K562 (cell line): ENCODE measurements around the gene CCAR1. TPM values are rescaled to one million over a fixed set of nuclear protein-coding genes. Genes with fewer than 3 reads are reported as not detected.
A peak's percentile ranks its signal among the peaks of the same experiment; 100 is the strongest.

Experiments
- ATAC-seq: fragments of 200-7000 bp; cut with Tn5 transposase; 3 replicates; pipeline ENCODE4 v1.9.1; 2020; ENCODE audit warnings: moderate library complexity
- BruUV-seq: library from RNA; stranded (reverse); fragments of 400-500 nt; replicated peaks from 2 replicates; lab custom pipeline; 2021; lab: Mats Ljungman, UMichigan
- CTCF ChIA-PET: fragments of 300-600 bp; formaldehyde crosslinking; extraction: SDS; loops from one replicate; lab custom pipeline; 2021; ENCODE audit warnings: low intra/inter-chr PET ratio; lab: Yijun Ruan, JAX
- POLR2A ChIA-PET: fragments of 300-600, 350-650 bp; sonication (Branson Sonifier 250); formaldehyde crosslinking; extraction: SDS; loops from one replicate; lab custom pipeline; 2021; ENCODE audit warnings: antibody characterized with exemption, inconsistent platforms; lab: Yijun Ruan, JAX
- DNase-seq, 4 experiments: peaks; one replicate each; pipeline versions ENCODE4 v3.0.0 to v3.0.0-alpha.2; 2011 to 2018; ENCODE audit warnings: low spot score in 3 of 4, mixed read lengths in 3 of 4; ENCODE audit errors: extremely low read depth in 1 of 4
- FAIRE-seq: peaks from 2 replicates; lab custom pipeline; 2011; peaks lifted over from hg19 to GRCh38; lab: Jason Lieb, UNC
- H2AFZ ChIP-seq: 2 replicates; pipeline ENCODE4 v1.6.0; 2011; ENCODE audit warnings: low read depth, low read length, control low read depth, inconsistent platforms
- H3K27ac ChIP-seq: fragments of 200-600 bp; 3 replicates; pipeline ENCODE4 v1.8.0; 2011; ENCODE audit warnings: low read depth, mild to moderate bottlenecking, control low read depth, inconsistent platforms, low read length, moderate library complexity, mixed read lengths; ENCODE audit errors: extremely low read depth
- H3K27me3 ChIP-seq, 2 experiments: fragments of 300-600 bp in 1 of 2; 2 replicates in 1 of 2; 3 replicates in 1 of 2; pipeline versions ENCODE4 v1.6.0 to v1.8.0; 2011; ENCODE audit warnings: inconsistent platforms in 2 of 2, low read length in 2 of 2, mild to moderate bottlenecking in 1 of 2, mixed read lengths in 1 of 2, moderate library complexity in 1 of 2; ENCODE audit not compliant: control insufficient read depth in 2 of 2, insufficient read depth in 2 of 2
- H3K36me3 ChIP-seq: fragments of 300-600 bp; 3 replicates; pipeline ENCODE4 v1.8.0; 2011; ENCODE audit warnings: mild to moderate bottlenecking, low read length, inconsistent platforms; ENCODE audit not compliant: control insufficient read depth, insufficient read depth
- H3K4me1 ChIP-seq, 2 experiments: fragments of 200-600 bp in 1 of 2; replicated peaks in 1 of 2; 2 replicates in 1 of 2; 3 replicates in 1 of 2; pipeline versions ENCODE4 v1.5.1 to v1.8.0; 2011; ENCODE audit warnings: inconsistent platforms in 2 of 2, low read length in 2 of 2, mild to moderate bottlenecking in 1 of 2, mixed read lengths in 1 of 2, moderate library complexity in 1 of 2; ENCODE audit not compliant: control insufficient read depth in 2 of 2, insufficient read depth in 2 of 2
- H3K4me2 ChIP-seq: 2 replicates; pipeline ENCODE4 v1.6.1; 2011; ENCODE audit warnings: low read length, control low read depth, inconsistent platforms, mixed read lengths; ENCODE audit not compliant: insufficient read depth
- H3K4me3 ChIP-seq: fragments of 200-600 bp; sonication (generic), shearing (Covaris generic); 2 replicates; pipeline ENCODE4 v1.5.1; 2016; ENCODE audit warnings: control low read depth, inconsistent platforms
- H3K79me2 ChIP-seq: fragments of 200-600 bp; 3 replicates; pipeline ENCODE4 v1.8.0; 2011; ENCODE audit warnings: low read length, inconsistent platforms; ENCODE audit not compliant: control insufficient read depth, insufficient read depth
- H3K9ac ChIP-seq, 2 experiments: 2 replicates each; pipeline versions ENCODE4 v1.6.0 to v1.6.1; 2011; ENCODE audit warnings: low read depth in 2 of 2, low read length in 2 of 2, control low read depth in 1 of 2, inconsistent platforms in 1 of 2, mild to moderate bottlenecking in 1 of 2, mixed read lengths in 1 of 2; ENCODE audit not compliant: insufficient read depth in 1 of 2
- H3K9me1 ChIP-seq: one replicate; pipeline ENCODE4 v1.6.0; 2011; ENCODE audit warnings: inconsistent platforms, mild to moderate bottlenecking, low read length, moderate library complexity; ENCODE audit not compliant: control insufficient read depth, insufficient read depth
- H3K9me3 ChIP-seq: replicated peaks from 2 replicates; pipeline ENCODE4 v1.5.1; 2011; ENCODE audit warnings: low read depth, low read length, inconsistent platforms; ENCODE audit not compliant: control insufficient read depth, insufficient read depth
- H4K20me1 ChIP-seq: replicated peaks from 2 replicates; pipeline ENCODE4 v1.6.1; 2011; ENCODE audit warnings: low read length, inconsistent platforms, mixed read lengths; ENCODE audit not compliant: control insufficient read depth, insufficient read depth
- C11orf30 ChIP-seq: fragments of 450-650 bp; IDR thresholded peaks from 2 replicates; pipeline ENCODE4 v1.6.1; 2016; ENCODE audit warnings: low read depth, mild to moderate bottlenecking
- EHMT2 ChIP-seq: fragments of 450-650 bp; IDR thresholded peaks from 2 replicates; pipeline ENCODE4 v1.6.1; 2018; ENCODE audit warnings: antibody characterized with exemption
- WHSC1 ChIP-seq: IDR thresholded peaks from one replicate; pipeline ENCODE4 v1.6.1; 2012; ENCODE audit warnings: low read length, control low read depth, inconsistent platforms
- ZNF232 ChIP-seq: sonication (generic); formaldehyde crosslinking; IDR thresholded peaks from 2 replicates; pipeline ENCODE4 v1.8.0; 2022; ENCODE audit warnings: mild to moderate bottlenecking, missing genetic modification reagents
- ZNF316 ChIP-seq: fragments of 450-650 bp; IDR thresholded peaks from 2 replicates; pipeline ENCODE4 v1.6.1; 2016
- ZNF696 ChIP-seq: fragments of 250-450 bp; sonication (Bioruptor Pico); conservative IDR thresholded peaks from 2 replicates; pipeline ENCODE4 v1.4.0; 2020; ENCODE audit warnings: mild to moderate bottlenecking, moderate library complexity
- ZNF764 ChIP-seq: fragments of 250-450 bp; sonication (Bioruptor Pico); IDR thresholded peaks from 2 replicates; pipeline ENCODE4 v1.4.0; 2020; ENCODE audit warnings: low read depth, mild to moderate bottlenecking, moderate library complexity
- WGBS: fragments of 100-300 bp; shearing (Covaris generic); methylation state at CpG from one replicate; pipeline ENCODE4 v1.1.6; 2016; ENCODE audit warnings: low coverage, mixed read lengths; ENCODE audit not compliant: insufficient coverage; ENCODE audit errors: missing lambda C conversion rate; 5-methylcytosine and 5-hydroxymethylcytosine counted together
- in situ Hi-C: fragments of 300-500 bp; cut with MboI; formaldehyde crosslinking; loops from 4 replicates; pipeline ENCODE4 v1.15.0; 2018; ENCODE audit warnings: inconsistent platforms, mixed read lengths
- intact Hi-C: fragments of 100-400 bp; cut with micrococcal nuclease; formaldehyde crosslinking; loops from 2 replicates; pipeline ENCODE4 v1.14.2; 2022
- polyA plus RNA-seq, 8 experiments: library from polyadenylated mRNA; depleted of rRNA in 4 of 8; stranded (reverse) in 5 of 8; unstranded in 3 of 8; fragments of >200 nt; fragmentation: Nextera tagmentation in 2 of 8; fragmentation: Illumina TruSeq in 1 of 8; extraction: Ambion mirVana in 2 of 8; extraction: Trizol in 1 of 8; gene quantifications; 2 replicates each; pipeline versions ENCODE4 v1.2.1 to v1.2.3, GENCODE V29; 2011 to 2014; ENCODE audit warnings: inconsistent platforms in 1 of 8, missing spikeins in 1 of 8
- total RNA-seq, 7 experiments: library from RNA; depleted of rRNA in 6 of 7; stranded (reverse); fragments of >200 nt in 6 of 7; fragmentation: Illumina TruSeq in 2 of 7; extraction: Trizol in 2 of 7; gene quantifications; 2 replicates each; pipeline versions ENCODE4 v1.2.1 to v1.2.3, GENCODE V29; 2011 to 2021; ENCODE audit warnings: low replicate concordance in 1 of 7
- TF ChIP-seq, protein P1 (sequence below): sonication (generic); formaldehyde crosslinking; IDR thresholded peaks from 2 replicates; pipeline ENCODE4 v1.8.1; 2023; ENCODE audit warnings: mild to moderate bottlenecking, missing genetic modification reagents
- TF ChIP-seq, protein P2 (sequence below): fragments of 450-650 bp; IDR thresholded peaks from 2 replicates; pipeline ENCODE4 v1.6.1; 2018; ENCODE audit warnings: mild to moderate bottlenecking, low read depth; ENCODE audit not compliant: partially characterized antibody
- TF ChIP-seq, protein P3 (sequence below): IDR thresholded peaks from 2 replicates; pipeline ENCODE4 v1.6.1; 2011; ENCODE audit warnings: borderline replicate concordance, low read depth, mild to moderate bottlenecking, moderate library complexity, low read length; ENCODE audit not compliant: insufficient read depth, poor library complexity, severe bottlenecking

Gene CCAR1
- total and polyA plus RNA-seq, 9 of the 15 experiments (the other 6 are each of a cell fraction or from before 2014, with no cell fraction given): 44.8 to 173 (median 111) TPM

DNA sequence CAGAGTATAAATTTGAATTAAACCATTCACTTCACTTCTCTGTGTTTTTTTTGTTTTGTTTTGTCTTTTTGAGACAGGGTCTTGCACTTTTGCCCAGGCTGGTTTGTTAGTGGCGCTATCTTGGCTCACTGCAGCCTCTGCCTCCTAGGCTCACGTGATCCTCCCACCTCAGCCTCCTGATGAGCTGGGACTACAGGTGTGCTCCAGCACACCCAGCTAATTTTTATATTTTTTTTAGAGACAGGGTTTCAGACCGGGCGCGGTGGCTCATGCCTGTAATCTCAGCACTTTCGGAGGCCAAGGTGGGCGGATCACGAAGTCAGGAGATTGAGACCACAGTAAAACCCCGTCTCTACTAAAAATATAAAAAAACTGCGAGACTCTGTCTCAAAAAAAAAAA is 69.4 kb downstream of the CCAR1 start:
- no peak for DNase-seq
- intact Hi-C loops: no loop called here
- Histone ChIP-seq H2AFZ (no peak overlapping the region), H3K27me3 (no peaks in the 10 kb centered on the region), H3K9me1 (no peaks in the 10 kb centered on the region), H4K20me1 (no peaks in the 10 kb centered on the region), H3K36me3 (peaks cover 86% of the 10 kb centered on the region), H3K79me2 (no peaks in the 10 kb centered on the region), H3K4me3 (no peak overlapping the region), H3K27ac (no peak overlapping the region), H3K9ac (no peak overlapping the region), H3K4me2 (no peak overlapping the region), H3K9me3 (no peaks in the 10 kb centered on the region), H3K4me1 (no peaks in the 10 kb centered on the region)
- FAIRE-seq: no peak
- 94% methylated on average over 10 of the region's 10 CpGs for WGBS
- ATAC-seq: no peak
- ChIA-PET CTCF (interaction anchor here (3.2 kb wide), 1 partner anchor 107 kb away, joined by 39 read pairs; no protein-coding TSS in a partner anchor), POLR2A (interaction anchor here (1.0 to 2.0 kb wide), 3 partner anchors 9 to 16 kb away, joined by 4 to 6 read pairs (median 5); no protein-coding TSS in a partner anchor)
- no TSS peak for BruUV-seq
- in situ Hi-C loops: loop anchor here (10.0 kb wide), 1 partner anchor 1964 kb away; no protein-coding TSS in a partner anchor
- TF ChIP-seq ZNF696 (CRISPR knock-in tag): no peak
- TF ChIP-seq, protein P1, sequence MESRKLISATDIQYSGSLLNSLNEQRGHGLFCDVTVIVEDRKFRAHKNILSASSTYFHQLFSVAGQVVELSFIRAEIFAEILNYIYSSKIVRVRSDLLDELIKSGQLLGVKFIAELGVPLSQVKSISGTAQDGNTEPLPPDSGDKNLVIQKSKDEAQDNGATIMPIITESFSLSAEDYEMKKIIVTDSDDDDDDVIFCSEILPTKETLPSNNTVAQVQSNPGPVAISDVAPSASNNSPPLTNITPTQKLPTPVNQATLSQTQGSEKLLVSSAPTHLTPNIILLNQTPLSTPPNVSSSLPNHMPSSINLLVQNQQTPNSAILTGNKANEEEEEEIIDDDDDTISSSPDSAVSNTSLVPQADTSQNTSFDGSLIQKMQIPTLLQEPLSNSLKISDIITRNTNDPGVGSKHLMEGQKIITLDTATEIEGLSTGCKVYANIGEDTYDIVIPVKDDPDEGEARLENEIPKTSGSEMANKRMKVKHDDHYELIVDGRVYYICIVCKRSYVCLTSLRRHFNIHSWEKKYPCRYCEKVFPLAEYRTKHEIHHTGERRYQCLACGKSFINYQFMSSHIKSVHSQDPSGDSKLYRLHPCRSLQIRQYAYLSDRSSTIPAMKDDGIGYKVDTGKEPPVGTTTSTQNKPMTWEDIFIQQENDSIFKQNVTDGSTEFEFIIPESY (CRISPR knock-in tag): 0 out of 2 replicates have a peak, but pooled peaks have one; percentile 22

GRCh38 chr10:68792115-68792514 is 71.1 kb downstream of the CCAR1 start:
- H3K4me2 ChIP-seq: no peak overlapping the region
- ChIA-PET POLR2A (no interaction called here), CTCF (interaction anchor here (0.7 to 3.2 kb wide), 5 partner anchors 35 to 621 kb away, joined by 3 to 39 read pairs (median 4); no protein-coding TSS in a partner anchor)
- no peaks in the 10 kb centered on the region for H3K27me3 ChIP-seq
- H3K4me1 ChIP-seq: no peaks in the 10 kb centered on the region
- H2AFZ ChIP-seq: no peak overlapping the region
- no TSS peak for BruUV-seq
- no peak overlapping the region for H3K27ac ChIP-seq
- H3K36me3 ChIP-seq: peaks cover 80% of the 10 kb centered on the region
- no peak overlapping the region for H3K9ac ChIP-seq
- DNase-seq (no peak), FAIRE-seq (no peak), ATAC-seq (no peak)
- in situ Hi-C loops: loop anchor here (10.0 kb wide), 1 partner anchor 1963 kb away; no protein-coding TSS in a partner anchor
- intact Hi-C loops: loop anchor here (2.0 kb wide), 1 partner anchor 105 kb away; no protein-coding TSS in a partner anchor
- no peaks in the 10 kb centered on the region for H3K9me3 ChIP-seq
- WGBS: 61% methylated on average over 1 of the region's 1 CpG
- H3K4me3 ChIP-seq: no peak overlapping the region
- H3K79me2 ChIP-seq: no peaks in the 10 kb centered on the region
- no peaks in the 10 kb centered on the region for H4K20me1 ChIP-seq
- H3K9me1 ChIP-seq: no peaks in the 10 kb centered on the region
- TF ChIP-seq ZNF316: peak; percentile 60
- TF ChIP-seq, protein P2, sequence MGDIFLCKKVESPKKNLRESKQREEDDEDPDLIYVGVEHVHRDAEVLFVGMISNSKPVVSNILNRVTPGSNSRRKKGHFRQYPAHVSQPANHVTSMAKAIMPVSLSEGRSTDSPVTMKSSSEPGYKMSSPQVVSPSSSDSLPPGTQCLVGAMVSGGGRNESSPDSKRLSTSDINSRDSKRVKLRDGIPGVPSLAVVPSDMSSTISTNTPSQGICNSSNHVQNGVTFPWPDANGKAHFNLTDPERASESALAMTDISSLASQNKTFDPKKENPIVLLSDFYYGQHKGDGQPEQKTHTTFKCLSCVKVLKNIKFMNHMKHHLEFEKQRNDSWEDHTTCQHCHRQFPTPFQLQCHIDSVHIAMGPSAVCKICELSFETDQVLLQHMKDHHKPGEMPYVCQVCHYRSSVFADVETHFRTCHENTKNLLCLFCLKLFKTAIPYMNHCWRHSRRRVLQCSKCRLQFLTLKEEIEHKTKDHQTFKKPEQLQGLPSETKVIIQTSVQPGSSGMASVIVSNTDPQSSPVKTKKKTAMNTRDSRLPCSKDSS: no peak
- TF ChIP-seq EHMT2: no peak
- no peak for TF ChIP-seq ZNF232
- TF ChIP-seq, protein P3, sequence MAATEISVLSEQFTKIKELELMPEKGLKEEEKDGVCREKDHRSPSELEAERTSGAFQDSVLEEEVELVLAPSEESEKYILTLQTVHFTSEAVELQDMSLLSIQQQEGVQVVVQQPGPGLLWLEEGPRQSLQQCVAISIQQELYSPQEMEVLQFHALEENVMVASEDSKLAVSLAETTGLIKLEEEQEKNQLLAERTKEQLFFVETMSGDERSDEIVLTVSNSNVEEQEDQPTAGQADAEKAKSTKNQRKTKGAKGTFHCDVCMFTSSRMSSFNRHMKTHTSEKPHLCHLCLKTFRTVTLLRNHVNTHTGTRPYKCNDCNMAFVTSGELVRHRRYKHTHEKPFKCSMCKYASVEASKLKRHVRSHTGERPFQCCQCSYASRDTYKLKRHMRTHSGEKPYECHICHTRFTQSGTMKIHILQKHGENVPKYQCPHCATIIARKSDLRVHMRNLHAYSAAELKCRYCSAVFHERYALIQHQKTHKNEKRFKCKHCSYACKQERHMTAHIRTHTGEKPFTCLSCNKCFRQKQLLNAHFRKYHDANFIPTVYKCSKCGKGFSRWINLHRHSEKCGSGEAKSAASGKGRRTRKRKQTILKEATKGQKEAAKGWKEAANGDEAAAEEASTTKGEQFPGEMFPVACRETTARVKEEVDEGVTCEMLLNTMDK: no peak
- TF ChIP-seq ZNF764 (CRISPR knock-in tag): no peak
- peak; percentile 35; the same call in 1 of the 2 replicates for TF ChIP-seq C11orf30
- TF ChIP-seq WHSC1: no peak
